Muscle layer of colon (tissue), 2 donors: ENCODE measurements around the gene FAM117B.

Source experiments
- H3K27ac ChIP-seq: one replicate; pipeline ENCODE4 v1.7.0; 2013; ENCODE audit warnings: low read depth, mild to moderate bottlenecking, low read length, moderate library complexity
- H3K27me3 ChIP-seq, 2 donors: one replicate each; pipeline ENCODE4 v1.7.0; 2013; ENCODE audit warnings: low read length in 2 of 2, mild to moderate bottlenecking in 2 of 2; ENCODE audit not compliant: insufficient read depth in 2 of 2, control insufficient read depth in 1 of 2
- H3K36me3 ChIP-seq: one replicate; pipeline ENCODE4 v1.7.0; 2013; ENCODE audit warnings: mild to moderate bottlenecking, low read length; ENCODE audit not compliant: insufficient read depth
- H3K4me1 ChIP-seq: one replicate; pipeline ENCODE4 v1.7.0; 2013; ENCODE audit warnings: mild to moderate bottlenecking, low read length; ENCODE audit not compliant: insufficient read depth
- H3K4me3 ChIP-seq, 2 donors: one replicate each; pipeline ENCODE4 v1.7.0; 2013; ENCODE audit warnings: low read length in 2 of 2, low read depth in 1 of 2, mild to moderate bottlenecking in 1 of 2, moderate library complexity in 1 of 2
- H3K9ac ChIP-seq: one replicate; pipeline ENCODE4 v1.7.0; 2013; ENCODE audit warnings: low read length
- H3K9me3 ChIP-seq: one replicate; pipeline ENCODE4 v1.7.0; 2013; ENCODE audit warnings: mild to moderate bottlenecking, low read length
- donor health status: abdominal sarcoma.
- donor health status: Adenocarcinoma of cecum.

FAM117B gene

DNA sequence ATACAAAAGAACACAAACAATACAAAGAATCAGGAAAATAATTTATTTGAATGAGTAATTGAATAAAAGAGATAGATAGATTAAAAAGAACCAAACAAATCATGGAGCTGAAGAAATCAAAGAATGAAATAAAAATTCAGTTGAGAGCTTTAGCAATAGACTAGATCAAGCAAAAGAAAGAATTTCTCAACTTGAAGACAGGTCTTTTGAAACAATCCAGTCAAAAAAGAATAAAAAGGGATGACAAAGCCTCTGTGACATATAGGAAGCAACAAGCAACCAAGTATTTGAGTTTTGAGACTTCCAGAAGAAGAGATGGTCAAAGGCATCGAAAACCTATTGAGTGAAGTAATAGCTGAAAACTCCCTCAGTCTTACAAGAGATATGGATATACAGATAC lies 108.8 kb downstream of the FAM117B start:
- H3K27ac ChIP-seq: no peak overlapping the region
- no peaks in the 10 kb centered on the region for H3K27me3 ChIP-seq
- H3K9me3 ChIP-seq: no peaks in the 10 kb centered on the region
- no peak overlapping the region for H3K9ac ChIP-seq
- no peaks in the 10 kb centered on the region for H3K36me3 ChIP-seq
- H3K4me1 ChIP-seq: no peaks in the 10 kb centered on the region
- H3K4me3 ChIP-seq: no peak overlapping the region

DNA sequence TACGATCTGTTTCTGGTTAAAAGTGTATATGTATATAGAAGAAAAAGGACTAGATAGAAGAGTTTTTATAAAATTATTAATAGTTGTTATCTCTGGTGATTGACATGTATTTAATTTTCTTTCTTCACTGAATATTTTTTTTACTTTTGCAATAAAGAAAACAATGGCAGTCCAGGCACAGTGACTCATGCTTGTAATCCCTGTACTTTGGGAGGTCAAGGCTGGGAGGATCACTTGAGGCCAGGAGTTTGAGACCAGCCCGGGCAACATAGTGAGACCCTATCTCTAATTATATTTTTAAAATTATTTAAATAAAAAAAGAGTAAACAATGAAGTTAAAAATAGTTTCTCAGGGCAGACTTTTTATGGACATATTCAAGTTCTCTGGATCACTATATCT lies 114.7 kb downstream of the FAM117B start:
- Histone ChIP-seq H3K9me3 (no peaks in the 10 kb centered on the region), H3K27me3 (no peaks in the 10 kb centered on the region), H3K36me3 (no peaks in the 10 kb centered on the region), H3K4me1 (no peaks in the 10 kb centered on the region), H3K4me3 (no peak overlapping the region), H3K9ac (no peak overlapping the region), H3K27ac (no peak overlapping the region)

DNA sequence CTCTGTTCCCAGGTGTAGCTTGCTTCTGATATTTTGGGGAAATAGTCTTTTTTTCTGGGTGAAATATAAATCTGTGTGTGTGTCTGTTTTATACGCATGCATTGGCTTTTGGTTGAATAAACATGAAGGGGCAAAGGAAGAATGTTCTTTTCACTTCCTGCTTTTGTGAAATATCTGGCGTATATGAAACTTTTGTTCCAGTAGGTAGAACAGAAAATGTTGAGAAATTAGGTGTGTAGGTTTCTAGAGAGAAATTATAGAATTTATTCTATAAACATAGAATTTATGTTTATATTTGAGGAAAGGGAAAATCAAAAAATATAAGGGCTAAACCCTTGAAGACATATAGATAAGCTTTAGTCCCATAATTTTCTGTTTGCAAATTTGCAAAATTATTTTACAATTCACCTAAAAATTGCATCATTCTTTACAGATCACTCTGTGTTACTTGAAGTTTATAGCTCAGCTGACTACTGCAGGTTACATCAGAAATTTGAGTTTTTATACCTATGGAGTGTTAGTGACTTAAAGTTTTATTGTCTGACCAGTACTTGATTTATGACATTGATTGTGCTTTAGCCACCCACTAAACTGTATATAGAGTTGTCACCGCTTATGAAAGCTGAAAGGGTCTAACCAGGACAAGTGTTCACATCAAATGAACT lies 116.1 kb downstream of the FAM117B start:
- no peaks in the 10 kb centered on the region for H3K36me3 ChIP-seq
- H3K27ac ChIP-seq: no peak overlapping the region
- H3K4me1 ChIP-seq: no peaks in the 10 kb centered on the region
- H3K9me3 ChIP-seq: no peaks in the 10 kb centered on the region
- no peaks in the 10 kb centered on the region for H3K27me3 ChIP-seq
- no peak overlapping the region for H3K9ac ChIP-seq
- no peak overlapping the region for H3K4me3 ChIP-seq

DNA sequence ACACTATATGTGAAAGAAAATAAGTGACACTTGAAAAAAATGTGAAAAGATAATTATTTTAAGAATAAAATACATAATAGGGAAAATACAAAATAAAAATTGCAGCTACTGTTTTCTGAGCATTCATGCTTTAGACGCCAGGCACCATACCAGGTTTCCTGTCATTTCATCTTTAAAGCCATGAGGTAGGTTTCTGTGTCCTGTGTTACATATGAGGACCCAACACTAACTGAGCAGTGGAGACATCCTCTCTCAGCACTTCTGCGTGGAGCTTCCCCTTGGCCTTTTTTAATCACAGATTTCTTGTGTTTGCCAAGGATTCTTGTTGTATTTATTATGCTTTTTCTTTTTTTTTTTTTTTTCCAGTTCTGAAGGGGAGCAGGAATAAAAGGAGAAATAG lies 117.3 kb downstream of the FAM117B start:
- no peak overlapping the region for H3K27ac ChIP-seq
- H3K36me3 ChIP-seq: no peaks in the 10 kb centered on the region
- H3K9ac ChIP-seq: no peak overlapping the region
- no peaks in the 10 kb centered on the region for H3K27me3 ChIP-seq
- H3K4me1 ChIP-seq: no peaks in the 10 kb centered on the region
- no peaks in the 10 kb centered on the region for H3K9me3 ChIP-seq
- H3K4me3 ChIP-seq: no peak overlapping the region

DNA sequence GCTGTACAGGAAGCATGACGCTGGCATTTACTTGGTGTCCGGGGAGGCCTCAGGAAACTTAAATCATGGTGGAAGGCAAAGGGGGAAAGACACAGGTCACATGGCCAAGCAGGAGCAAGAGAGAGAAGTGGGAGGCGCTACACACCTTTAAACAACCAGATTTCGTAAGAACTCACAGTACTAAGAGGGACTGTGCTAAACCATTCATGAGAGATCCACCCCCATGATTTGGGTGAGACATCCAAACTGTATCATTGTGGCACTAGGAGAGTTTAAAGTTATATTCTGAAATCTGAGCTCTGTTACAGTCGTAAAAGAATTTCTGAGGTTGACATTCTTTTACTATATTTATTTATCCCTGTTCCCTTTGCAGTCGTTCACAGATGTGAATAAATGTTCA lies 120.2 kb downstream of the FAM117B start:
- H3K4me3 ChIP-seq: no peak overlapping the region
- no peaks in the 10 kb centered on the region for H3K27me3 ChIP-seq
- H3K27ac ChIP-seq: no peak overlapping the region
- H3K36me3 ChIP-seq: peaks cover 3% of the 10 kb centered on the region
- peaks cover 12% of the 10 kb centered on the region for H3K4me1 ChIP-seq
- no peaks in the 10 kb centered on the region for H3K9me3 ChIP-seq
- no peak overlapping the region for H3K9ac ChIP-seq

DNA sequence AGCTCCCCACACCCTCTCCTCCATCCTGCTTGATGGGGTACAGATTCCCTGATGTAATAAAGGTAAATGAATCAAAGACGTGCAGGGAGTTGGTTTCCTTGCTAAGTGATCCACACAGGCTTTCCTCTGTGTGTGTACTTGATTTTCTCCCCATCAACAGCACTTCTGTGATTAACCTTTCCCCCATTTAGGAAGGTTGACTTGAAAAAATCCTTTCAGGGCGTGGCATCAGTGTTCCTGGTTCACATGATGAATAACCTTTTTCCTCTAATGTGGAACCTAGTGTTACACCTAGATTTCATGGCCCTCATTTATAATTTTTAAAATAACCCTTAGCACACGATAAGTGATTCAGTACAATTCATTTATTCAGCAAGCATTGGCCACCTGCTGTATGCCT lies 121.8 kb downstream of the FAM117B start:
- no peak overlapping the region for H3K27ac ChIP-seq
- no peak overlapping the region for H3K9ac ChIP-seq
- no peaks in the 10 kb centered on the region for H3K9me3 ChIP-seq
- no peak overlapping the region for H3K4me3 ChIP-seq
- no peaks in the 10 kb centered on the region for H3K27me3 ChIP-seq
- H3K36me3 ChIP-seq: peaks cover 9% of the 10 kb centered on the region
- H3K4me1 ChIP-seq: peaks cover 12% of the 10 kb centered on the region

DNA sequence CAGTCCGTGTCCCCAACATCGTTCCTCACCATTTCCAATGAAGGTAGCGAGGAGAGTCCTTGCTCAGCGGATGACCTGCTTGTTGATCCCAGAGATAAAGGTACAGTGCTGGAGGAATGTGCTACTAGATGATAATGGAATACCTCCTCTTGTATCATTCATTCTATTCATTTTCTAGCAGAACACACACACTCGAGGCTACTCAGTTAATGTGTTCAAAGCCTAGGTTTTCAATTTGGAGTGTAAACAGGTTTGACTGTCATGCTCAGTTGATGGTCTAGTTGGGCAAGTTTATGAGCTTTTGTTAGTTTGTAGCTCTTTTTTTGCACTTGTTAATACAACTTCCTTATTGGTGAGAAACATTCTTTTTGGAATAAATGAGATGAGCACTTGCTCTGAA lies 122.6 kb downstream of the FAM117B start:
- Histone ChIP-seq H3K27me3 (no peaks in the 10 kb centered on the region), H3K9me3 (no peaks in the 10 kb centered on the region), H3K36me3 (peaks cover 9% of the 10 kb centered on the region), H3K27ac (no peak overlapping the region), H3K4me3 (no peak overlapping the region), H3K4me1 (peaks cover 12% of the 10 kb centered on the region), H3K9ac (no peak overlapping the region)

DNA sequence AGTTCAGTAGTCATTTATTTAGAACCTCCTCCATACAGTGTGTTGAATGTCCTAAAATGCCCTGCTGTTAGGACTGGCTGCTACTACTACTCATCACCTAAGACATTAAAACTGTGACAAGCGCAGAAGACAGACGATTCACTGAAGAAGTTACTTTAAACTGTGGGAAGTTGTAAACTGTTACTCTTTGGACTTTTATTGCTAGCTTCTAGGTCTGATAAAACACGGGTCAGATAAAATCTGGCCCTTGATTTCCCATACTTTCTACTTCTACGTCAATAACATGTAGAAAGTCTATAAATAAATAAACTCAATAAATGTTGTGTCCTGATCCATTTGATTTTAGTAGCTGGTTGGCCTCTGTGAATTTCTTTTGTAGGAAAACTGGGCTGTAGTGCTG lies 123.4 kb downstream of the FAM117B start:
- H3K36me3 ChIP-seq: peaks cover 9% of the 10 kb centered on the region

DNA sequence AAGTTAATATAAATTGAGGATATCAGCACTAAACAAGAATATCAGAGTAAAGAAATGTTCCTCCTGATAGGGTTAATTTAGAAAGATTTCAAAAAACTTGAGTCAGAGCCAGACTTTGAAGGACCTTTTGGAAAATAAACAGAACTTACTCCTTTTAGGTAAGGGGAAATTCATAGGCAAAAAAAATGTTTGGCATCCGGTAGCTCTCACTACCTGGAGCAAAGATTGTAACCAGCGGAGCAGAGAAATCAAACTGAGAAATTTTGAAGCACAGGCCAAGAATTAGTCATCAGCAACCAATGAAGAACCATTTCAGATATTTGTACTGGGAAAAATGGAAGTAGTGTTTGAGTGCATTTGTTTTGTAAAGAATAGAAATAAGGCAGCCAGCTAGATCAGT lies 123.8 kb downstream of the FAM117B start:
- no peak overlapping the region for H3K27ac ChIP-seq
- peaks cover 9% of the 10 kb centered on the region for H3K36me3 ChIP-seq
- H3K4me1 ChIP-seq: peaks cover 12% of the 10 kb centered on the region

More for the DNA sequence above, 123.4 kb downstream of the FAM117B start:
- no peak overlapping the region for H3K9ac ChIP-seq
- H3K27ac ChIP-seq: no peak overlapping the region
- H3K4me1 ChIP-seq: peaks cover 12% of the 10 kb centered on the region
- H3K9me3 ChIP-seq: no peaks in the 10 kb centered on the region
- no peak overlapping the region for H3K4me3 ChIP-seq
- no peaks in the 10 kb centered on the region for H3K27me3 ChIP-seq

DNA sequence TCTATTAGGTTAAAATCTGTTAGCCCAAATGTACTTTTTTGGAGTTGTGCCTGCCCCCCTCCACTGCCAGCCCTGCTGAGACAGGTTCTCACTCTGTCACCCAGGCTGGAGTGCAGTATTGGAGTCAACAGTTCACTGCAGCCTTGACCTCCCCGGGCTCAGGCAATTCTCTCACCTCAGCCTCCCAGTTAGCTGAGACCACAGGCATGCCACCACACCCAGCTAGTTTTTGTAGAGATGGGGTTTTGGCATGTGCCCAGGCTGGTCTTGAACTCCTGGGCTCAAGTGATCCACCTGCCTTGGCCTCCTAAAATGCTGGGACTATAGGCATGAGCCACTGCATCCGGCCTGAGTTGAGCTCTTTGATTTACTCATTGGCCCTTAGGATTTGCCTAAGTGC lies 126.1 kb downstream of the FAM117B start:
- Histone ChIP-seq H3K9me3 (no peaks in the 10 kb centered on the region), H3K36me3 (peaks cover 9% of the 10 kb centered on the region), H3K27me3 (no peaks in the 10 kb centered on the region), H3K4me1 (peaks cover 12% of the 10 kb centered on the region), H3K27ac (no peak overlapping the region), H3K9ac (no peak overlapping the region), H3K4me3 (no peak overlapping the region)

More for the DNA sequence above, 123.8 kb downstream of the FAM117B start:
- Histone ChIP-seq H3K27me3 (no peaks in the 10 kb centered on the region), H3K9ac (no peak overlapping the region), H3K4me3 (no peak overlapping the region), H3K9me3 (no peaks in the 10 kb centered on the region)

DNA sequence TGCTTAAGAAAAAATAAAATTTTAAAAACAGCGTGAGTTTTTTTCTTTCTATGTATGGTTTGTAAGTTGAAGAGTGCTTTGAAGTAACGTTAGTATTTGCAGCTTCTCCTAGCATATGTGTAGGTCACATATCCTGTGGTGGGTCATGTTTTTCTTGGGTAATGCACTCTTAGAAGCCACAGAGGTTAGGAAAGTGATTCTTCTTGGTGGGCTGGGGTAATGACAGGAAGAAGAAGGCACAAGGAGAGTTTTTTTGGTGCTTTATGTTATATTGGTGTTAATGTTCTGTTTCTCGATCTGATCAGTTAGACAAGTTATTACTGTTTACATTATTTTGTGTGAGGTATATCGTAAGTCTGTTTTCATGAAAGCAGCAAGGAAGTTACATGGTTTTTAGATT lies 127.8 kb downstream of the FAM117B start:
- Histone ChIP-seq H3K4me1 (peaks cover 8% of the 10 kb centered on the region), H3K27ac (no peak overlapping the region), H3K4me3 (no peak overlapping the region), H3K9me3 (no peaks in the 10 kb centered on the region), H3K36me3 (peaks cover 9% of the 10 kb centered on the region), H3K27me3 (no peaks in the 10 kb centered on the region), H3K9ac (no peak overlapping the region)

DNA sequence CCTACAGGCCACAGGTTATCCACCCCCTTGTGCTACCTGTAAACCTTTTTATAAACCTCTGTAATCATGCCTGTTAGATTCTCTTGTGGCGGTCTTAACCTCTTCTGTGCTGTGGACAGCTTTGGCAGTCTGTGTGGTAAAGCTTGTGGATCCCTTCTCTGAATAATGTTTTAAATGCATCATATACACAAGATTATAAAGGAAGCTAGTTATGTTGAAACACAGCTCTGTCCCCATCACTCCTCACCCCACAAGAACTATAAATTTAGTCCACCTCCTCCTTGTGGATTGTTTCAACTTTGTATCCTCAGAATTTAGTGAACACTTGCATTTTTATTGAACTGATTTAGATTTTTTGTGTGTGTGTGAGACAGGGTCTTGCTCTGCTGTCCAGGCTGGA lies 129.1 kb downstream of the FAM117B start:
- no peaks in the 10 kb centered on the region for H3K27me3 ChIP-seq
- H3K4me1 ChIP-seq: no peaks in the 10 kb centered on the region
- H3K27ac ChIP-seq: no peak overlapping the region
- H3K9me3 ChIP-seq: no peaks in the 10 kb centered on the region
- H3K4me3 ChIP-seq: no peak overlapping the region
- H3K36me3 ChIP-seq: peaks cover 9% of the 10 kb centered on the region
- no peak overlapping the region for H3K9ac ChIP-seq
